GM19397 (cell line): ENCODE results near the gene CREBBP.

Source experiments
- ATAC-seq: cut with Tn5 transposase; IDR thresholded peaks from one replicate; pipeline ENCODE4 v1.9.1; 2021; ENCODE audit warnings: mild to moderate bottlenecking, moderate library complexity; ENCODE audit not compliant: unreplicated experiment

The CREBBP gene

DNA sequence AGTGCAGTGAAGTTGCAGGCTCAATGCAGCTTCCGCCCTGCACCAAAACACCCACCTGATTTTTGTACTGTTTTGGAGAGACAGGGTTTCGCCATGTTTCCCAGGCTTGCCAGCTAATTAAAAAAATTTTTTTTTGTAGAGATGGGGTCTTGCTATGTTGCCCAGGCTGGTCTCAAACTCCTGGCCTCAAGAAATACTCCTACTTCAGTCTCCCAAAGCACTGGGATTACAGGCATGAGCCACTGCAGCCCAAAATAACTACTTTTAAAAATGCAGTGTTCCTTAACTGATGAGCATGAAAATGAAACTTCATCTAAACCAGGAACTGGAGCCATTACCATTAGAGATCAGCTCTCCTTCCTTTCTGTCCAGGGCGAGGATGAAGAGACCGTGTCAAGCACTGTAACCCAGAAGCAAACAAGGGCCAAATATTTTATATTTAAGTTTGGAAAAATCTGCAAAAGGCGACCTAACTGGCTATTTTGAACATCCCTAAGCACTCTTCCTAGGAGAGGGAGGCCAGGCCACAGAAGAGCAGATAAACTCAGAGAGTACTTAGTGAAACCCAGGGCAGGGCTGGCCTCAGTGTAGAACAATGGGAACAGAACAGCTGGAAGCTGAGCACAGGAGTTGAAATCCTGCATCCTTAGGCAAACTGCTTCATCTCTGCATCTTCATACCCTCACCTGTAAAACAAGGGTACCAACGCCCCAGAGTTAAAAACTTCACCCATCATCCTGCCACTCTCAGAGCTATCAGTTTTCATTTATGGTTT lies 24.0 kb downstream of the CREBBP start:
- ATAC-seq = no peak

DNA sequence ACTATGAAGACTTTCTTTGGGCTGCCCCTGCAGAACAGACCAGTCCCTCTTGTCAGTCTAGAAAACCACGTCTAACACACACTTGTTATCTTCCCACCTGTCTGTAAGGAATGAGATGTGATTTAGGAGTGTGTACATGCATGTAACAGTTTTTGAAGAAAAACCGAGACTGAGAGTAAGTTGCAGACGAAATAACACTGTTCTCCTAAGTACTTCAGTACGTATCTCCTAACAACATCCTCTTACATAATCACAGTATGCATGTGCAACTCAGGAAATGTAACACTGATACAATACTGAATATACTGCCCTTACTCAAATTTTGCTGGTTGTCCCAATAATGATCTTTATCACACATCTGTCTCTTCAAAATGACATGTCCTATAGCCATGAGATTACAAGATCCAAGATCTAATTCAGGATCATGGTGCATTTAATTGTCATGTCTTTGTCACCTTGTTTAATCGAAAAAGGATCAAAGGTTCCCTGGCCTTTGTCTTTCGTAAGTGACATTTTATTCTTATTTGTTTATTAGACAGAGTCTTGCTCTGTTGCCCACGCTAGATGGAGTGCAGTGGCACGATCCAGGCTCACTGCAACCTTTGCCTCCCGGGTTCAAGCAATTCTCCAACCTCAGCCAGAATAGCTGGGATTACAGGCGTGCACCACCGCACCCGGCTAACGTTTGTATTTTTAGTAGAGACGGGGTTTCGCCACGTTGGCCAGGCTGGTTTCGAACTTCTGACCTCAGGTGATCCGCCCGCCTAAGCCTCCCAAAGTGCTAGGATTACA lies 25.6 kb downstream of the CREBBP start:
- ATAC-seq = no peak

- no peak for ATAC-seq
These were observed 30.0 kb downstream of the CREBBP start for GRCh38 chr16:3850544-3850899.

DNA sequence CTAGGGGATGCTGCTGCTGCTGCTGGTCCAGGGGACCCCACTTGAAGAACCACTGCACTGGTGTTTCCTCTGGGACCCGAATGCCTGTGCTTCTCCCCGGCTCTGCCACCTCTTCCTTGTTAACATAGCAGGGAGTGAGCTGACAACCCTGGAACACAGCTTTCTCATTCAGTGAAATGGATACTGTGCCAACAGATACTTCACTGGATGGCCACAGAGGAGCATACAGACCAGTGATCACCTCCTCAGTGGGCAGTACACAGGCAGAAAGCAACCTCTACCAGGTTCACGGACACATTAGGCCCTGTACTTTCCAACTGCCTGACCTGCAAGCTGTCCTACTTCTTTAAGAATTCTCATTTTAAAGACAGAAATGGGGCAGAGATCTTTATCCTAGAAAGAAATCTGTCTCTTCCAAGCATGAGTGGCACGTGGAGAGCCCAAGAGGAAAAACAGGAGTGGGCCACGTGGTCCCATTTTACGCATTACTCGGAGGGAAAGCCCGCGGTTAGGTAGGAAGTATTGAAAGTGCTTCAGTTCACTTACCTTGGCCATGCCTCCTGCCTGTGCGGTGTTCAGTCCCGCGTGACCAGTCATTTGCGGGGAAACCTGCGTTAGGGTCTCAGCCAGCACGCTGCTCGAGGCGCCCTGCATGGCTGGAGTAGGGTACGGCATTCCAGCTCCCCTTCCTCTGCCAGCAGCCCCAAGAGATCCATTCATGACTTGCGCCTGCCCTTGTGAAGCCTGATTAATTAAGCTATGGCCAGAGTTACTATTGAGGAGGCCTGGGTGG lies 30.6 kb downstream of the CREBBP start:
- ATAC-seq = no peak

DNA sequence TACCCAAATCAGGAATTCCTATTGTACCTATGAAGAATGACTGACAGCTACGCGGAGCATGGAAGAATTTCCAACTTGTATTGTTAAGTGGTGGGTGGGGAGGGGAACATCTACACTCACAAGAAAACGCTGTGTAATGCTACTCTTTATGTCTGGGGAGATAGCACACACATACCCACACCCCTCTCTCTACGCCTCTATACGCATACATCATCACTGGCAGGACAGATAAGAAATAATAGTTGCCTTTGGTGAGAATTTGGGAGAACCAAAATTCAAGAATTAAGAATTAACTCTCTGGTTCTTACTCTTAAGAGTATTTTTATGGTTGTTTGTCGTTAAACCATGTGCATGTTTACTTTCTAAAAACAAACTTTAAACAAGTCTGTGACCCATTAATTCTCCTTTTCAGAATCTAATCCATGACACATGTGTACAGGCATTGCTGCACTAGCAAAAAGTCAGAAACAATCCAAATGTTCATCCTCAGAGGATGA lies 33.9 kb downstream of the CREBBP start:
- no peak for ATAC-seq

DNA sequence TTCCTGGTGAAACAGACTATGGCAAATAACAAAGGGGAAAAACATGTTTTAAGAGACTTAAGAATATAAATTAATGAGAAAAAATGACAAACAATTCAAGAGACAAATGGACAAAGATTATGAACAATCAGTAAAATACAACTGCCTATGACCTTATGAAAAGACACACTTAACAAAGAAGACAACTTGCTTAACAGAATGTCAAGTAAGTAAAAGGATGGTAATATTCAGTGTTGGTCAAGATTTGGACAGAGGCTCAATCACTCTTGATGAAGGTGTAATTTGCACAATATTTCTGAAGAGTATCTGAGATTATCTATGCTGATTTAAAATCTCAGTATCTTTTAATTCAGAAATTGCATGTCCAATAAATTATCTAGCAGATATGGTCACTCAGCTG lies 34.4 kb downstream of the CREBBP start:
- no peak for ATAC-seq

GRCh38 chr16:3842994-3843393 lies 37.5 kb downstream of the CREBBP start:
- ATAC-seq = no peak

DNA sequence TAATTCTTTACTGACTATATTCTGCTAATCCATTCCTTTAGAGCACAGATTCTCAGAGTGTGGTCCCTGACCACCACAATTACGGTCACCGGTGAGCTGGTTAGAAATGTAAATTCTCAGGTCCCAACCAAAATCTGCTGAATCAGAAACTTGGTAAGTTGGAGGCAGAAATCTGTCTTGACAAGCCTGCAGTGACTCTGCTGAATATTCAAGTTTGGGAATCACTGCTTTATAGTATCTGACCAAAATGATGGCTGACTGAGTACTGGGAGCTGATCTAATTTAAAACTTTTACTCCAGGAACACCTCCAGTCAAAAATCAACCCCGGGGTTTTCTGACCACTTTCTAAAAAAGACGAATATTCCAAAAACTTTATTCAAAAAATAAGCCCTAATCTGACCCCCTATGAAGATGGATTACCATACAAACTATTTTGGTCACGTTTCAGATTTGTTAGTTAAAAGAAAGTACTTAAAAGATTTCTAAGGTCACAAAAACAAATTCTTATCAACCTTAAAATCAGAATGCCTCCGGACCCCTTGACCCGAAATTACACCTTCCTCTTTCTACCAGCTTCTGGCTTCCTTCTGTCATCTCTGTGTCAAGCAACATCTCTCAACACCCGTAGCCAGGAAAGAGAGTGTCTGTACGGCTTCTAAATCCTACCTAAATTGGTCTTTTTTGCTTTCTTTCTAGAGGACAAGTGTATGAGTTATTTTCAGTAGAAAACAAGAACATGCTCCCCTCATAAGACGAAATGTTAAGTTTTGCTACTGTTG lies 38.6 kb downstream of the CREBBP start:
- no peak for ATAC-seq

DNA sequence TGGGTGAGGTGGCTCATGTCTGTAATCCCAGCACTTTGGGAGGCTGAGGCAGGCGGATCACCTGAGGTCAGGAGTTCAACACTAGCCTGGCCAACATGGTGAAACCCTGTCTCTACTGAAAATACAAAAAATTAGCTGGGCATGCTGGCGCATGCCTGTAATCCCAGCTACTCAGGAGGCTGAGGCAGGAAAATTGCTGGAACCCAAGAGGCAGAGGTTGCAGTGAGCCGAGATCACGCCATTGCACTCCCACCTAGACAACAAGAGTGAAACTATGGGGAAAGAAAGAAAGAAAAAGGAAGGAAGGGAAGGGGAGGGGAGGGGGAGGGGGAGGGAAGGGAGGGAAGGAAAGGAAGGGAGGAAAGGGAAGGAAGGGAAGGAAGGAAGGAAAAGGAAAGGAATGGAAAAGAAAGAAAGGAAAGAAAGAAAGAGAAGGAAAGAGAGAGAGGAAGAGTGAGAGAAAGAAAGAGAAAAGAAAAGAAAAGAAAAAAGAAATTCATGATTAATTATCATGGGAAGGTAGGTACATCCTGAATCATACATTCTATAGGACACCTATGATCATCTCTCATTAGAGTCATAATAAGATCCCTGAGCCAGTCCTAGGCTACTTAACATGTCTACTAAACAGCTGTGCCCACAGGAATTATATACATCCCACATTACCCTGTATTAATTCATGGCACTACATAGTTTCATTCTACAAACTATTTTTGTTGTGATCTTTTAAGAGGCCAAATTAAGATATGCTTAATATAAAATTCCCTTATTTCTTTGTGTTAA lies 40.9 kb downstream of the CREBBP start:
- no peak for ATAC-seq

- no peak for ATAC-seq
These were observed 41.7 kb downstream of the CREBBP start for GRCh38 chr16:3838600-3839401.

- no peak for ATAC-seq
These were observed 42.5 kb downstream of the CREBBP start for GRCh38 chr16:3837851-3838586.

- no peak for ATAC-seq
These were observed 43.9 kb downstream of the CREBBP start for GRCh38 chr16:3836641-3837040.

DNA sequence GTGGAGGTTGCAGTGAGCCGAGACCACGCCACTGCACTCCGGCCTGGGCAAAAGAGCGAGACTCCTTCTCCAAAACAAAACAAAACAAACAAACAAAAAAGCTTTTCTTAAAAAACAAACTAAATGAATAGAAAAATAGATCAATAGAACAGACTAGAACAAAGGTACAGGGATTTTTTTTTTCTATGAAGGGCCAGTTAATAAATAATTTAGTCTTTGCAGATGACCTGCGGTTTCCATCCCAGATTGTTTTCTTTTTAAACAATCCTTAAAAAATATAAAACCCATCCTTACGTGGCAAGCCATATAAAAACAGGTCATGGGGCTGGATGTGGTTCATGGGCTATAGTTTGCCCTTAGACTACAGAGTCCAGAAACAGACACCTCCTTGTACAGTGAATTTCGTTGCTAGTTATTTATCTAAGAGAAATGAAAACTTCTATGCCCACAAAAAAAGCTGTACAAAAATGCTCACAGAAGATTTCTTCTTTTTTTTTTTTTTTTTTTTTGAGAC lies 45.4 kb downstream of the CREBBP start:
- no peak for ATAC-seq

DNA sequence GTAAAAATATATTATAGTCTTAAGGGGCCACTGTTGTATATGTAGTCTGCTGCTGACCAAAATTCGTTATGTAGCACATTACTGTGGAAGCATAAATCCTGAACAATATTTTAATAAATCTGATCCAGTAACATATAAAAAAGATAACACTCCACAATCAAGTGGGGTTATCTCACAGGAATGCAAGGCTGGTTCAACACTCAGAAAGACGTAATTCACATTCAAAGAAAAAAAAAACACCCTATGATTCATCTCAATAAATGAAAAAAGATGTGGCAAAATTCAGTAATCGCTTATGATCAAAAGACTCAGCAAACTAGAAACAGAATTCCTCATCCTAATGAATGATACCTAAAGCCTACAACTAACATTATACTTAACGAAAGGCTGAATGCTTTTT lies 47.8 kb downstream of the CREBBP start:
- no peak for ATAC-seq

DNA sequence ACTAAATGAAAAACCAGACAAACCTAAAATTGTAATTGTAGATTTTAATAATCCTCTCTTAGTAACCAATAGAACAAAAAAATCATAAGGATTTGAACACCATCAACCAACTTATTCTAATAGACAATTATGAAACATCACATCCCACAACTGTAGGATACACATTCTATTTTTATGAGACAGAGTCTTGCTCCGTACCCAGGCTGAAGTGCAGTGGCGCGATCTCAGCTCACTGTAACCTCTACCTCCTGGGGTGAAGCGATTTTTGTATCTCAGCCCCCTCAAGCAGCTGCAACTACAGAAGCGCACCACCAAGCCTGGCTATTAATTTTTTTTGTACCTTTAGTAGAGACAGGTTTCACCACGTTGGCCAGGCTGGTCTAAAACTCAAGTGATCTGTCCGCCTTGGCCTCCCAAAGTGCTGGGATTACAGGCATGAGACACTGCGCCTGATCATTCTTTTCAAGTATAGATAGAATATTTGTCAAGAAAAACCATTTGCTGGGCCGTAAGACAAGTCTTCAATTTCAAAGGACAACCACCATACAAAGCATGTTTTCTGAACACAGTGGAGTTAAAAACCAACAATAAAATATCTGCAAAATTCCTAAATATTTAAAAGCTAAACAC lies 49.8 kb downstream of the CREBBP start:
- ATAC-seq = no peak

DNA sequence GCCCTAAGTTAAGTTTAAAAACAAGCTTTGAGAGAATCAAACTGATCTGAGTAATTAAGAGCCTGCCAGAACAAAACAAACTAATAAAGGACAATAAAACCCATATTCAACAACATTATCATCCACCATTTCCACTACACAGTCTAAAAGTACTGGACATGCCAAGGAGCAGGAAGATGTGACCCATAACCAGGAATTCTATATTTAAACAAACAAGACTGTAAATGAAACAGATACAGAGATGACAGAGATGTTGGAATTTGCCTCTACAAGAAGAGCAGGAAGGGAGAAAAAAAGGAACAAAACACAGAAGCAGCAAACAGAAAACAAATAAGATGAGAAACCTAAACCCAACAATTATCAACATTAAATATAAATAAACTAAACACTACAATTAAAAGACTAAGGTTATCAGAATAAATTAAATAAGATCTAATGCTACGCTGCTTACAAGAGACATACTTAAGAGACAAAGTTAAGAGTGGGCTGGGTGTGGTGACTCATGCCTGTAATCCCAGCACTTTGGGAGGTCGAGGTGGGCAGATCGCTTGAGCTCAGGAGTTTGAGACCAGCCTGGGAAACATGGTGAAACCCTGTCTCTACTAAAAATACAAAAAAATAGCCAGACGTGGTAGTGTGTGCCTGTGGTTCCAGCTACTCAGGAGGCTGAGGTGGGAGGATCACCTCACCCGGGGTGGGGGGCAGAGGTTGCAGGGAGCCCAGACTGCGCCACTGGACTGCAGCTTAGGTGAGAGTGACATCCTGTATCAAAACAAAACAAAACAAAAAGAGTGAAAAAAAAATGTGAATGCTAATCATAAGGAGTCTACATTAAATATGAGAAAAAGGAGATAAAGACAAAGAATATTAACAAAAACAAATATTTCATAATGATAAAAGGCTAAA lies 50.6 kb downstream of the CREBBP start:
- no peak for ATAC-seq

GRCh38 chr16:3825940-3826339 lies 54.6 kb downstream of the CREBBP start:
- no peak for ATAC-seq
